SK-N-MC (cell line): ENCODE data around the gene KRT73.

Source experiments
- EZH2 ChIP-seq: fragments of 200-600 bp; sonication (generic); IDR thresholded peaks from one replicate; pipeline ENCODE4 v1.6.1; 2017; ENCODE audit warnings: antibody characterized with exemption
- FOXP2 ChIP-seq: optimal IDR thresholded peaks from 2 replicates; pipeline ENCODE3; 2011; ENCODE audit warnings: mild to moderate bottlenecking, moderate library complexity; ENCODE audit not compliant: insufficient read depth; ENCODE audit errors: extremely low read length, control extremely low read depth
- POLR2AphosphoS5 ChIP-seq: IDR thresholded peaks from 2 replicates; pipeline ENCODE4 v1.6.1; 2012; ENCODE audit warnings: mild to moderate bottlenecking, low read depth, low read length, borderline replicate concordance

DNA sequence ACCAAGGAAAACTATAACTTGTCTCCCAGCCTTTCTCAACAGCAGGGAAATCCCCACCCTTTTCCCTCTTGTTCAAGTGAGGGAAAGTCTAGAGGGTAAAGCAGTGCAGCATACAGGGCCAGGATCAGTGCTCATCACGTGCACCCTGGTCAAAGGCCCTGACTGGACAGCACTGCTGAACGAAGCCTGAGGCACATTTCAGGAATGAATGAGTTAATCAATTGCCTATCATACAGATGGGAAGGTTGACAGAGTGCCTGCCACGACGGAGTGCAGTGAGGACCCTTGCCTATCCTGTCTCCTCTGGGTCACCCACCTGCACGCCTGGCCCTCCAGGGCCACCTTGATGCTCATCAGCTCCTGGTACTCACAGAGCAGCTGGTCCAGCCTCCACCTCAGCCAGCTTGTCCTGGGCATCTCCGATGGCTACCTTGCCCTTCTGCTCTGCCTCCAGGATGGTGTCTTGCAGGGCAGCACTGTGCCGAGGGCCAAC, 11.7 kb upstream of the KRT73 start:
- TF ChIP-seq EZH2, result no peak
- TF ChIP-seq POLR2AphosphoS5, result no peak
- no peak for TF ChIP-seq FOXP2
